Measurements from ENCODE around the gene CPPED1. TPM values are rescaled to one million over a fixed set of nuclear protein-coding genes. Genes with fewer than 3 reads are reported as not detected.

The CPPED1 gene
- total RNA-seq, 1 experiment from 2014 or later, result 8.1 TPM

- H3K79me2 ChIP-seq (ENCODE audit: insufficient read depth, low read length), result no peaks in the 10 kb centered on the region
- RAD21 ChIA-PET (ENCODE audit: low non-redundant PET in 1 of 2, low total read pairs in 2 of 2, uncharacterized antibody in 2 of 2, unreplicated experiment in 2 of 2), result no interaction called here
- H3K4me2 ChIP-seq (ENCODE audit: low read length), result no peak overlapping the region
- no peak overlapping the region for H2AFZ ChIP-seq (ENCODE audit: low read depth, low read length, poor library complexity, severe bottlenecking)
- ATAC-seq (no peak), DNase-seq (ENCODE audit: low read depth, low spot score) (no peak)
- intact Hi-C loops (cut with micrococcal nuclease), result no loop called here
- BruUV-seq (replicated peaks), result no TSS peak
- no peak for TF ChIP-seq ZFX (IDR thresholded peaks at IDR 0.05)
- no peak for TF ChIP-seq CEBPB (IDR thresholded peaks at IDR 0.05; ENCODE audit: low read depth)
- TF ChIP-seq SP1 (IDR thresholded peaks at IDR 0.05; ENCODE audit: low read depth), result no peak
- TF ChIP-seq YY1 (IDR thresholded peaks at IDR 0.05; ENCODE audit: extremely low read depth, insufficient replicate concordance, low read depth, low read length), result no peak
- no peak for TF ChIP-seq RAD21 (IDR thresholded peaks at IDR 0.05; ENCODE audit: low read depth)
- H3K4me1 ChIP-seq (ENCODE audit: control insufficient read depth in 1 of 2, insufficient read depth in 2 of 2, low read length in 2 of 2), result no peaks in the 10 kb centered on the region
- POLR2A ChIA-PET, result no interaction called here
- no peaks in the 10 kb centered on the region for H3K9me3 ChIP-seq (ENCODE audit: control insufficient read depth in 1 of 2, insufficient read depth in 1 of 2, low read depth in 1 of 2, low read length in 2 of 2)
- H3K36me3 ChIP-seq (ENCODE audit: control insufficient read depth in 1 of 2, insufficient read depth in 2 of 2, low read length in 2 of 2), result no peaks in the 10 kb centered on the region
- no peaks in the 10 kb centered on the region for H3K27me3 ChIP-seq (ENCODE audit: insufficient read depth, low read length)
- no peaks in the 10 kb centered on the region for H4K20me1 ChIP-seq (ENCODE audit: insufficient read depth)
- no peak overlapping the region for H3K9ac ChIP-seq (ENCODE audit: low read length)
- CTCF ChIA-PET, result no interaction called here
- no peaks in the 10 kb centered on the region for H3K9me2 ChIP-seq (ENCODE audit: insufficient read depth)
- no peak overlapping the region for H3K4me3 ChIP-seq (replicated peaks in 1 of 2; ENCODE audit: low read depth in 1 of 2, low read length in 2 of 2)
- H3K27ac ChIP-seq (ENCODE audit: low read depth, low read length), result no peak overlapping the region
Observed at GRCh38 chr16:12708266-12708665, 95.4 kb downstream of the CPPED1 start.

GRCh38 chr16:12706628-12707027, 97.1 kb downstream of the CPPED1 start:
- no peak overlapping the region for H3K9ac ChIP-seq (ENCODE audit: low read length)
- H3K9me2 ChIP-seq (ENCODE audit: insufficient read depth), result no peaks in the 10 kb centered on the region
- H3K36me3 ChIP-seq (ENCODE audit: control insufficient read depth in 1 of 2, insufficient read depth in 2 of 2, low read length in 2 of 2), result no peaks in the 10 kb centered on the region
- no peaks in the 10 kb centered on the region for H3K9me3 ChIP-seq (ENCODE audit: control insufficient read depth in 1 of 2, insufficient read depth in 1 of 2, low read depth in 1 of 2, low read length in 2 of 2)
- ChIA-PET POLR2A (no interaction called here), RAD21 (ENCODE audit: low non-redundant PET in 1 of 2, low total read pairs in 2 of 2, uncharacterized antibody in 2 of 2, unreplicated experiment in 2 of 2) (no interaction called here), CTCF (no interaction called here)
- intact Hi-C loops (cut with micrococcal nuclease), result no loop called here
- H3K79me2 ChIP-seq (ENCODE audit: insufficient read depth, low read length), result no peaks in the 10 kb centered on the region
- no peaks in the 10 kb centered on the region for H3K4me1 ChIP-seq (ENCODE audit: control insufficient read depth in 1 of 2, insufficient read depth in 2 of 2, low read length in 2 of 2)
- H3K4me2 ChIP-seq (ENCODE audit: low read length), result no peak overlapping the region
- no peak overlapping the region for H3K4me3 ChIP-seq (replicated peaks in 1 of 2; ENCODE audit: low read depth in 1 of 2, low read length in 2 of 2)
- TF ChIP-seq POLR2AphosphoS5 (IDR thresholded peaks at IDR 0.05; ENCODE audit: low read depth, low read length) (no peak), JUND (IDR thresholded peaks at IDR 0.05) (no peak), SRF (IDR thresholded peaks at IDR 0.05; ENCODE audit: low read depth) (no peak), TCF7L2 (IDR thresholded peaks at IDR 0.05; ENCODE audit: borderline replicate concordance, extremely low read depth, insufficient read depth, insufficient read length) (no peak), CBX3 (IDR thresholded peaks at IDR 0.05; ENCODE audit: low read depth) (no peak), SIN3A (IDR thresholded peaks at IDR 0.05; ENCODE audit: low read depth) (no peak), EZH2phosphoT487 (IDR thresholded peaks at IDR 0.05; ENCODE audit: borderline replicate concordance) (no peak), CEBPB (IDR thresholded peaks at IDR 0.05; ENCODE audit: low read depth) (no peak), FOSL1 (IDR thresholded peaks at IDR 0.05; ENCODE audit: low read depth) (no peak), POLR2A (IDR thresholded peaks at IDR 0.05; ENCODE audit: borderline replicate concordance, extremely low read depth, insufficient read depth, insufficient read length) (no peak), CTCF (IDR thresholded peaks at IDR 0.05 in 2 of 3, conservative IDR thresholded peaks at IDR 0.05 in 1 of 3; ENCODE audit: borderline replicate concordance in 1 of 3, insufficient read depth in 1 of 3, low read depth in 2 of 3, low read length in 2 of 3) (no peak), EGR1 (IDR thresholded peaks at IDR 0.05; ENCODE audit: low read depth) (no peak), EZH2 (IDR thresholded peaks at IDR 0.05) (no peak), YY1 (IDR thresholded peaks at IDR 0.05; ENCODE audit: extremely low read depth, insufficient replicate concordance, low read depth, low read length) (no peak), ZNF274 (IDR thresholded peaks at IDR 0.05; ENCODE audit: low read depth, low read length) (no peak)
- TF ChIP-seq, protein P1, sequence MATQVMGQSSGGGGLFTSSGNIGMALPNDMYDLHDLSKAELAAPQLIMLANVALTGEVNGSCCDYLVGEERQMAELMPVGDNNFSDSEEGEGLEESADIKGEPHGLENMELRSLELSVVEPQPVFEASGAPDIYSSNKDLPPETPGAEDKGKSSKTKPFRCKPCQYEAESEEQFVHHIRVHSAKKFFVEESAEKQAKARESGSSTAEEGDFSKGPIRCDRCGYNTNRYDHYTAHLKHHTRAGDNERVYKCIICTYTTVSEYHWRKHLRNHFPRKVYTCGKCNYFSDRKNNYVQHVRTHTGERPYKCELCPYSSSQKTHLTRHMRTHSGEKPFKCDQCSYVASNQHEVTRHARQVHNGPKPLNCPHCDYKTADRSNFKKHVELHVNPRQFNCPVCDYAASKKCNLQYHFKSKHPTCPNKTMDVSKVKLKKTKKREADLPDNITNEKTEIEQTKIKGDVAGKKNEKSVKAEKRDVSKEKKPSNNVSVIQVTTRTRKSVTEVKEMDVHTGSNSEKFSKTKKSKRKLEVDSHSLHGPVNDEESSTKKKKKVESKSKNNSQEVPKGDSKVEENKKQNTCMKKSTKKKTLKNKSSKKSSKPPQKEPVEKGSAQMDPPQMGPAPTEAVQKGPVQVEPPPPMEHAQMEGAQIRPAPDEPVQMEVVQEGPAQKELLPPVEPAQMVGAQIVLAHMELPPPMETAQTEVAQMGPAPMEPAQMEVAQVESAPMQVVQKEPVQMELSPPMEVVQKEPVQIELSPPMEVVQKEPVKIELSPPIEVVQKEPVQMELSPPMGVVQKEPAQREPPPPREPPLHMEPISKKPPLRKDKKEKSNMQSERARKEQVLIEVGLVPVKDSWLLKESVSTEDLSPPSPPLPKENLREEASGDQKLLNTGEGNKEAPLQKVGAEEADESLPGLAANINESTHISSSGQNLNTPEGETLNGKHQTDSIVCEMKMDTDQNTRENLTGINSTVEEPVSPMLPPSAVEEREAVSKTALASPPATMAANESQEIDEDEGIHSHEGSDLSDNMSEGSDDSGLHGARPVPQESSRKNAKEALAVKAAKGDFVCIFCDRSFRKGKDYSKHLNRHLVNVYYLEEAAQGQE (IDR thresholded peaks at IDR 0.05; ENCODE audit: low read depth), result no peak
- no peak overlapping the region for H3K27ac ChIP-seq (ENCODE audit: low read depth, low read length)
- H4K20me1 ChIP-seq (ENCODE audit: insufficient read depth), result no peaks in the 10 kb centered on the region
- no TSS peak for BruUV-seq (replicated peaks)
- ATAC-seq, result no peak
- DNase-seq (ENCODE audit: low read depth, low spot score), result no peak
- no peaks in the 10 kb centered on the region for H3K27me3 ChIP-seq (ENCODE audit: insufficient read depth, low read length)
- no peak overlapping the region for H2AFZ ChIP-seq (ENCODE audit: low read depth, low read length, poor library complexity, severe bottlenecking)
